ENCODE measurements around the gene PRICKLE4. TPM values are rescaled to one million over a fixed set of nuclear protein-coding genes. Genes with fewer than 3 reads are reported as not detected.

PRICKLE4 gene
- total and polyA plus RNA-seq, 2 of the 4 experiments (the other 2 are of a cell fraction) = 0.72 TPM; not detected in 1

DNA sequence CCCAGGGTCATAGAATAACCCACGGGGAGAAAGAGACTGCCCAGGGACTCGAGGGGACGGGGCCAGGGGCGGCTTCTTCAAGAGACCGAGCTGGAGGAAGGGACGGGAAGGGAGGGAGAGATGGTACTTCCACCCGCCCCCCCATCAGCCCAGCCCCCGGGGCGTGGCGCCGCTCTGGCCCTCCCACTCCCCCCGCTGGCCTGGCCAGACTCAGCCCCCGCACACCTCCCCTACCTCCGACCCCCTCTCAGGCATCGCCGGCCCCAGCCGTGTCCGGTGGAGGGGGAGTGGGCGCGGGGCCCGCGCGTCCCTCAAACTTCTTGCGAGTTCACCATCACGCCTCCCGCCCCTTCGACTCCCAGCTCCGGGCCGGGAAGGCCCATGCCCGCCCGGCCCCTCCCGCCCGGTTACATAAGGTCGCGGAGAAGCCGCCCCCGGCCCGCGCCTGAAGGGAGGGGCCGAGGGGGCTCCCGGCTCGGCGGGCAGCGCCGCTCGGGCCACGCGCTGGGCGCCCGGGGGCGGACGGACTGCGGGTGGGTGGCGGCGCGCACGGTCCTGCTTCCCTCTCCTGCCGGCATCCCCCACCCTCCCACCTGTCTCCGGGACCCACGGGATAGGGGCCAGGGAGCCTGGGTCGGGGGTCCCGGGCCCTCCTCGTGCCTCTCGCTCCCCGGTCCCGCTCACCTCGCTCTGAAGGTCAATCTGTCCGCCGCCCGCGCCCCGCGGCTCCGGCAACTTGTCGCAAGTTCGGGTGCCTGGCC is 45.7 kb upstream of the PRICKLE4 start:
- WGBS, 2 experiments (ENCODE audit: extremely low coverage in 2 of 2, insufficient read length in 1 of 2) = 0% methylated on average over 1 of the region's 76 CpGs; no CpG with 5 or more reads in 1 of the 2 experiments

More for the DNA sequence above, 45.7 kb upstream of the PRICKLE4 start:
- peak overlapping the region; percentile 77 for H2BK5ac ChIP-seq (ENCODE audit: low read depth, low read length, poor library complexity, severe bottlenecking)
- no peak overlapping the region for H3K4ac ChIP-seq (ENCODE audit: low read depth, low read length)
- no peak overlapping the region for H2BK15ac ChIP-seq (ENCODE audit: low read depth, low read length)
- POLR2A ChIA-PET (ENCODE audit: unreplicated experiment) = no interaction called here
- DNase-seq (peak; percentile 71), ATAC-seq (ENCODE audit: low read depth) (peak; percentile 75)
- peak overlapping the region; percentile 95 for H2AFZ ChIP-seq (replicated peaks; ENCODE audit: low read length, poor library complexity)
- peak overlapping the region; percentile 80 for H3K4me2 ChIP-seq (ENCODE audit: low read depth, low read length)
- CTCF ChIA-PET = interaction anchor here (0.7 to 1.2 kb wide), 2 partner anchors 53 to 366 kb away, joined by 3 to 4 read pairs; partner anchors contain the start of gene TOMM6
- peak overlapping the region; percentile 75 for H2AK9ac ChIP-seq (replicated peaks; ENCODE audit: low read depth, low read length, poor library complexity)
- dilution Hi-C loops (cut with HindIII; ENCODE audit: low sequenced_read_pairs, unreplicated experiment) = no loop called here
- intact Hi-C loops (cut with micrococcal nuclease) = loop anchor here (1.0 to 2.0 kb wide), 4 partner anchors 28 to 52 kb away; no protein-coding TSS in a partner anchor
- peak overlapping the region in 1 of 2 experiments; percentile 71; a peak in 1 of 4 replicates for H4K8ac ChIP-seq (ENCODE audit: low read depth in 2 of 2, low read length in 2 of 2)
- H3K27ac ChIP-seq (ENCODE audit: insufficient read depth, low read length) = peak overlapping the region; percentile 70
- no peaks in the 10 kb centered on the region for H4K20me1 ChIP-seq (ENCODE audit: insufficient read depth, low read length)
- no peak overlapping the region for H2BK120ac ChIP-seq (ENCODE audit: low read depth, low read length)
- H3K23ac ChIP-seq (ENCODE audit: low read depth, low read length) = no peak overlapping the region
- BruUV-seq (replicated peaks) = no TSS peak
- H3K9me1 ChIP-seq (ENCODE audit: insufficient read depth, low read length) = peaks cover 9% of the 10 kb centered on the region; the same call in 1 of the 2 replicates
- H3K79me1 ChIP-seq (ENCODE audit: low read depth in 1 of 2, low read length in 2 of 2) = peaks cover 6 to 23% of the 10 kb centered on the region in 2 experiments; a peak in 2 of 4 replicates
- peak overlapping the region; percentile 66 for H3K9ac ChIP-seq (ENCODE audit: low read depth, low read length)
- H3K4me1 ChIP-seq (ENCODE audit: control insufficient read depth, insufficient read depth, low read length) = peaks cover 18% of the 10 kb centered on the region
- H3K56ac ChIP-seq (ENCODE audit: extremely low read depth, insufficient read depth, low read length) = no peak overlapping the region
- H3K14ac ChIP-seq (replicated peaks; ENCODE audit: low read depth, low read length) = no peak overlapping the region
- H4K91ac ChIP-seq (ENCODE audit: insufficient read depth, low read depth, low read length) = no peak overlapping the region; the same call in 1 of the 2 replicates
- in situ Hi-C loops (cut with MboI; ENCODE audit: low sequenced_read_pairs) = no loop called here
- TF ChIP-seq MAZ (IDR thresholded peaks at IDR 0.05; ENCODE audit: borderline replicate concordance, low read depth, low read length) (peak; percentile 49; the same call in 1 of the 2 replicates), POLR2A (IDR thresholded peaks at IDR 0.05; ENCODE audit: low read depth, low read length) (no peak)
- no peak overlapping the region for H4K5ac ChIP-seq (ENCODE audit: low read depth, low read length)
- H3K4me3 ChIP-seq (ENCODE audit: insufficient read depth, low read depth, low read length) = peak overlapping the region; percentile 88
- H3K9me3 ChIP-seq (ENCODE audit: control insufficient read depth, insufficient read depth, low read length) = no peaks in the 10 kb centered on the region
- no peak overlapping the region for H2BK20ac ChIP-seq (ENCODE audit: low read depth, low read length)
- no peaks in the 10 kb centered on the region for H3K36me3 ChIP-seq (ENCODE audit: control insufficient read depth, insufficient read depth, low read length)
- H3K27me3 ChIP-seq (ENCODE audit: control insufficient read depth, insufficient read depth, low read length) = no peaks in the 10 kb centered on the region; the same call in 1 of the 2 replicates
- H2AK5ac ChIP-seq (ENCODE audit: low read depth, low read length) = no peak overlapping the region
- H3K18ac ChIP-seq (ENCODE audit: low read depth, low read length) = peak overlapping the region; percentile 47; the same call in 1 of the 2 replicates
